SK-N-SH treated with all-trans-retinoic acid at 6 μM for 48 hours (cell line): ENCODE results near the gene EID2.

Experiments
- ARNTL ChIP-seq: fragments of 450-650 bp; formaldehyde crosslinking; IDR thresholded peaks from 2 replicates; pipeline ENCODE4 v1.5.0; 2020; ENCODE audit warnings: low read depth, mild to moderate bottlenecking, moderate library complexity, borderline replicate concordance
- CSDC2 ChIP-seq: fragments of 250-450 bp; sonication (Bioruptor Pico); IDR thresholded peaks from 2 replicates; pipeline ENCODE4 v1.5.0; 2020; ENCODE audit warnings: mild to moderate bottlenecking, moderate library complexity
- CSRNP3 ChIP-seq: fragments of 250-450 bp; sonication (Bioruptor Pico); IDR thresholded peaks from 2 replicates; pipeline ENCODE4 v1.5.1; 2021; ENCODE audit warnings: mild to moderate bottlenecking, moderate library complexity
- ISL1 ChIP-seq: fragments of 250-450 bp; sonication (Bioruptor Pico); IDR thresholded peaks from 2 replicates; pipeline ENCODE4 v2.1.2; 2022; ENCODE audit warnings: mild to moderate bottlenecking, moderate library complexity
- RARB ChIP-seq: fragments of 250-450 bp; sonication (Bioruptor Pico); IDR thresholded peaks from 2 replicates; pipeline ENCODE4 v1.8.0; 2021; ENCODE audit warnings: mild to moderate bottlenecking, moderate library complexity
- ZC3H10 ChIP-seq: fragments of 250-450 bp; sonication (Bioruptor Pico); IDR thresholded peaks from 2 replicates; pipeline ENCODE4 v1.5.1; 2021; ENCODE audit warnings: mild to moderate bottlenecking, moderate library complexity
- ZFP3 ChIP-seq: fragments of 250-450 bp; sonication (Bioruptor Pico); IDR thresholded peaks from 2 replicates; pipeline ENCODE4 v1.5.0; 2020; ENCODE audit warnings: mild to moderate bottlenecking, moderate library complexity
- ZNF70 ChIP-seq: fragments of 450-650 bp; formaldehyde crosslinking; IDR thresholded peaks from 2 replicates; pipeline ENCODE4 v1.5.0; 2020; ENCODE audit warnings: mild to moderate bottlenecking, moderate library complexity

DNA sequence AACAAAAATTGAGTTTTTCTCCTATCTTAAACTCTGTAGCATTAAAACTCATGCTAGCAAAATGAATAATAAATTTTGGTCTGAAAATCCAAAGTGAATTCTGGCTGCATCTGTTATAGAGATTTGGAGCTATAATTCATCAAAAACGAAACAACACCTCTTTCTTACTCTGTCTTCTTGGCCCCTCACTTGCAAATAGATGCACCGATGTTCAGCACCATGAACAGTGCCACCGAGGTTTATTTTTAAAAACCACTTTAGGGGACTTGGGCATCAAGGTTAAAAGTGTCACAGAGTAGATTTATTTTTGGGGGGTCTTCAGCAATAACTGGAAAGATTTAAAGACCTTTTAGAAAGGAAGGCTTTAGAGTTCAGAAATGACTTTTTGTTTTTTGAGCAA lies 26.1 kb upstream of the EID2 start:
- no peak for TF ChIP-seq ZFP3
- no peak for TF ChIP-seq ARNTL (CRISPR knock-in tag)
- TF ChIP-seq ZC3H10 (CRISPR knock-in tag) = no peak
- TF ChIP-seq RARB (CRISPR knock-in tag) = no peak
- no peak for TF ChIP-seq ISL1
- TF ChIP-seq ZNF70 (CRISPR knock-in tag) = no peak
- no peak for TF ChIP-seq CSRNP3 (CRISPR knock-in tag)
- no peak for TF ChIP-seq CSDC2 (CRISPR knock-in tag)
